ENCODE measurements around the gene NUP160.
A peak's percentile ranks its signal among the peaks of the same experiment; 100 is the strongest.
"Not testable (repeated sequence)": the region's sequence is repeated elsewhere in the genome, so short reads cannot be mapped to it uniquely, and the experiment has no call there.

NUP160 gene

GRCh38 chr11:47863189-47863897 is 15.2 kb upstream of the NUP160 start:
- DNase-seq (ENCODE audit: low read depth in 4 of 4, low spot score in 1 of 4), result no peak

- peak in 1 of 4 experiments; percentile 1 for DNase-seq (ENCODE audit: low read depth in 4 of 4, low spot score in 1 of 4)
Observed at GRCh38 chr11:47861728-47862127, 13.6 kb upstream of the NUP160 start.

- no peak for DNase-seq (ENCODE audit: low read depth in 4 of 4, low spot score in 1 of 4)
Observed at GRCh38 chr11:47860536-47860935, 12.4 kb upstream of the NUP160 start.

- DNase-seq (ENCODE audit: low read depth in 4 of 4, low spot score in 1 of 4), result no peak
Observed at GRCh38 chr11:47857892-47858543, 9.9 kb upstream of the NUP160 start.

- DNase-seq (ENCODE audit: low read depth in 4 of 4, low spot score in 1 of 4), result no peak
Observed at GRCh38 chr11:47857485-47857884, 9.3 kb upstream of the NUP160 start.

GRCh38 chr11:47856186-47856585 is 8.0 kb upstream of the NUP160 start:
- no peak for DNase-seq (ENCODE audit: low read depth in 4 of 4, low spot score in 1 of 4)

GRCh38 chr11:47854667-47855066 is 6.5 kb upstream of the NUP160 start:
- DNase-seq (ENCODE audit: low read depth in 4 of 4, low spot score in 1 of 4), result no peak

- DNase-seq (ENCODE audit: low read depth in 4 of 4, low spot score in 1 of 4), result no peak
Observed at GRCh38 chr11:47852053-47852452, 3.9 kb upstream of the NUP160 start.

- DNase-seq (ENCODE audit: low read depth in 4 of 4, low spot score in 1 of 4), result no peak
Observed at GRCh38 chr11:47850337-47850736, 2.2 kb upstream of the NUP160 start.

- no peak for DNase-seq (ENCODE audit: low read depth in 4 of 4, low spot score in 1 of 4)
Observed at GRCh38 chr11:47848700-47849155, 578 bp upstream of the NUP160 start.

GRCh38 chr11:47847537-47847891 is 636 bp downstream of the NUP160 start:
- DNase-seq (ENCODE audit: low read depth in 4 of 4, low spot score in 1 of 4), result no peak

GRCh38 chr11:47846998-47847397 is 1.2 kb downstream of the NUP160 start:
- no peak for DNase-seq (ENCODE audit: low read depth in 4 of 4, low spot score in 1 of 4)

- DNase-seq (ENCODE audit: low read depth in 4 of 4, low spot score in 1 of 4), result no peak
Observed at GRCh38 chr11:47843361-47844055, 4.6 kb downstream of the NUP160 start.

- DNase-seq (ENCODE audit: low read depth in 4 of 4, low spot score in 1 of 4), result no peak
Observed at GRCh38 chr11:47842749-47843148, 5.4 kb downstream of the NUP160 start.

GRCh38 chr11:47837929-47838328 is 10.2 kb downstream of the NUP160 start:
- DNase-seq (ENCODE audit: low read depth in 4 of 4, low spot score in 1 of 4), result no peak

- no peak for DNase-seq (ENCODE audit: low read depth in 4 of 4, low spot score in 1 of 4)
Observed at GRCh38 chr11:47837292-47837691, 10.9 kb downstream of the NUP160 start.

GRCh38 chr11:47830013-47830412 is 18.1 kb downstream of the NUP160 start:
- DNase-seq (ENCODE audit: low read depth in 4 of 4, low spot score in 1 of 4), result not testable (repeated sequence)

- DNase-seq (ENCODE audit: low read depth in 4 of 4, low spot score in 1 of 4), result no peak
Observed at GRCh38 chr11:47828284-47828683, 19.9 kb downstream of the NUP160 start.

- DNase-seq (ENCODE audit: low read depth in 4 of 4, low spot score in 1 of 4), result not testable (repeated sequence)
Observed at GRCh38 chr11:47822664-47823063, 25.5 kb downstream of the NUP160 start.

GRCh38 chr11:47819743-47820142 is 28.4 kb downstream of the NUP160 start:
- DNase-seq (ENCODE audit: low read depth in 4 of 4, low spot score in 1 of 4), result no peak

- DNase-seq (ENCODE audit: low read depth in 4 of 4, low spot score in 1 of 4), result no peak
Observed at GRCh38 chr11:47800759-47801158, 47.4 kb downstream of the NUP160 start.

GRCh38 chr11:47797633-47798032 is 50.5 kb downstream of the NUP160 start:
- DNase-seq (ENCODE audit: low read depth in 4 of 4, low spot score in 1 of 4), result peak; percentile 11 to 42 (median 23)

Data from stimulated activated CD4-positive, alpha-beta T cell treated with anti-CD3 and anti-CD28 coated beads, Interleukin-1b, Interleukin-23, amount 100 ng/mL, for 24 hours (primary cell).